ENCODE measurements around the gene TEX38. TPM values are rescaled to one million over a fixed set of nuclear protein-coding genes. Genes with fewer than 3 reads are reported as not detected.

TEX38 gene
- total and polyA plus RNA-seq, 10 of the 15 experiments (the other 5 are each of a cell fraction or from before 2014, with no cell fraction given), result 0.07 to 0.32 (median 0.15) TPM; not detected in 7

- ChIA-PET RAD21 (ENCODE audit: unreplicated experiment) (no interaction called here), CTCF (interaction anchor here (1.0 kb wide), 1 partner anchor 10 kb away, joined by 3 read pairs; no protein-coding TSS in a partner anchor), POLR2A (no interaction called here), SMC1A (ENCODE audit: uncharacterized antibody, unreplicated experiment) (no interaction called here)
- in situ Hi-C loops (cut with MboI) (no loop called here), intact Hi-C loops (cut with micrococcal nuclease; ENCODE audit: unreplicated experiment) (loop anchor here (5.0 kb wide), 1 partner anchor 98 kb away; the partner anchor contains the start of gene MOB3C)
- no peak overlapping the region for H3K9ac ChIP-seq (ENCODE audit: control insufficient read depth, insufficient read depth, low read length)
- DNase-seq (ENCODE audit: low read depth, low spot score) (no peak), ATAC-seq (no peak), FAIRE-seq (no peak)
- no peaks in the 10 kb centered on the region for H3K9me3 ChIP-seq (replicated peaks; ENCODE audit: control insufficient read depth, insufficient read depth, low read length)
- 81% methylated on average over 3 of the region's 3 CpGs for WGBS (ENCODE audit: insufficient coverage, insufficient replicate concordance, low lambda C conversion rate, missing lambda C conversion rate)
- H4K20me1 ChIP-seq (ENCODE audit: control insufficient read depth, insufficient read depth), result no peaks in the 10 kb centered on the region; the same call in 1 of the 2 replicates
- peaks cover 27% of the 10 kb centered on the region for H3K79me2 ChIP-seq (ENCODE audit: control insufficient read depth, insufficient read depth, low read length)
- TF ChIP-seq YY1 (IDR thresholded peaks at IDR 0.05; ENCODE audit: low read depth, low read length) (no peak), PRDM15 (CRISPR knock-in tag; IDR thresholded peaks at IDR 0.05) (no peak), BMI1 (IDR thresholded peaks at IDR 0.05; ENCODE audit: borderline replicate concordance) (no peak), NRF1 (conservative IDR thresholded peaks at IDR 0.05; ENCODE audit: low read depth, low read length) (no peak), USF1 (IDR thresholded peaks at IDR 0.05; ENCODE audit: borderline replicate concordance, extremely low read length, insufficient read depth, low read depth, low read length) (no peak), ESRRA (IDR thresholded peaks at IDR 0.05; ENCODE audit: low read length) (no peak), SUPT20H (IDR thresholded peaks at IDR 0.05; ENCODE audit: borderline replicate concordance, control insufficient read depth, low read depth, low read length) (no peak), MAX (IDR thresholded peaks at IDR 0.05; ENCODE audit: low read depth, low read length) (no peak), CEBPZ (IDR thresholded peaks at IDR 0.05; ENCODE audit: low read depth, low read length) (no peak), RBBP5 (conservative IDR thresholded peaks at IDR 0.05) (no peak), BCL3 (IDR thresholded peaks at IDR 0.05; ENCODE audit: borderline replicate concordance, insufficient read depth, low read depth, low read length, poor library complexity, severe bottlenecking) (no peak), RFX5 (IDR thresholded peaks at IDR 0.05; ENCODE audit: low read depth, low read length) (no peak), NBN (IDR thresholded peaks at IDR 0.05) (no peak), MEF2A (IDR thresholded peaks at IDR 0.05; ENCODE audit: insufficient read depth, low read depth, low read length) (no peak)
- no peak overlapping the region for H3K27ac ChIP-seq (ENCODE audit: control insufficient read depth, insufficient read depth)
- H3K27me3 ChIP-seq (replicated peaks in 1 of 2; ENCODE audit: control insufficient read depth in 2 of 2, insufficient read depth in 2 of 2, low read length in 1 of 2), result no peaks in the 10 kb centered on the region
- no peak overlapping the region for H3K4me2 ChIP-seq (ENCODE audit: control insufficient read depth, insufficient read depth)
- no peak overlapping the region for H2AFZ ChIP-seq (ENCODE audit: control insufficient read depth, low read depth, low read length)
- no peak overlapping the region for H3K4me3 ChIP-seq
- peaks cover 13% of the 10 kb centered on the region for H3K4me1 ChIP-seq (ENCODE audit: control insufficient read depth, insufficient read depth, low read length)
- peaks cover 4 to 12% of the 10 kb centered on the region in 2 experiments; a peak in 2 of 4 replicates for H3K36me3 ChIP-seq (ENCODE audit: control insufficient read depth in 2 of 2, insufficient read depth in 2 of 2, low read length in 1 of 2)
- no TSS peak for BruUV-seq (replicated peaks)
Observed at GRCh38 chr1:46714976-46715375, 43.3 kb downstream of the TEX38 start.

All from GM12878 (cell line).